ENCODE measurements around the gene C19orf12.

C19orf12 gene

GRCh38 chr19:29697523-29698261 is 17.4 kb downstream of the C19orf12 start:
- no peak for DNase-seq

GRCh38 chr19:29696565-29696846 is 18.6 kb downstream of the C19orf12 start:
- DNase-seq = no peak

- DNase-seq = no peak
These were observed 19.1 kb downstream of the C19orf12 start for GRCh38 chr19:29695765-29696564.

- peak in 53 of 56 donors; percentile 32 to 93 (median 76) for DNase-seq
These were observed 20.1 kb downstream of the C19orf12 start for GRCh38 chr19:29694669-29695627.

- DNase-seq = peak in 3 of 56 donors; percentile 24 to 40 (median 27)
These were observed 20.9 kb downstream of the C19orf12 start for GRCh38 chr19:29694161-29694560.

GRCh38 chr19:29690842-29691241 is 24.2 kb downstream of the C19orf12 start:
- no peak for DNase-seq

- no peak for DNase-seq
These were observed 26.9 kb downstream of the C19orf12 start for GRCh38 chr19:29687897-29688728.

GRCh38 chr19:29687244-29687896 is 27.7 kb downstream of the C19orf12 start:
- peak in 1 of 56 donors; percentile 22 for DNase-seq

GRCh38 chr19:29686285-29686805 is 28.7 kb downstream of the C19orf12 start:
- DNase-seq = no peak

- DNase-seq = no peak
These were observed 29.7 kb downstream of the C19orf12 start for GRCh38 chr19:29685326-29685725.

GRCh38 chr19:29683009-29683408 is 32.1 kb downstream of the C19orf12 start:
- DNase-seq = peak in 46 of 56 donors; percentile 25 to 89 (median 65)

- peak in 4 of 56 donors; percentile 23 to 67 (median 40) for DNase-seq
These were observed 32.7 kb downstream of the C19orf12 start for GRCh38 chr19:29682236-29682895.

GRCh38 chr19:29681422-29682235 is 33.4 kb downstream of the C19orf12 start:
- DNase-seq = peak in 2 of 56 donors; percentile 24 to 27

- no peak for DNase-seq
These were observed 34.1 kb downstream of the C19orf12 start for GRCh38 chr19:29680937-29681336.

- peak in 15 of 56 donors; percentile 19 to 65 (median 38) for DNase-seq
These were observed 34.6 kb downstream of the C19orf12 start for GRCh38 chr19:29680447-29680846.

- DNase-seq = no peak
These were observed 35.4 kb downstream of the C19orf12 start for GRCh38 chr19:29679598-29680210.

- DNase-seq = peak in 17 of 56 donors; percentile 21 to 69 (median 45)
These were observed 36.5 kb downstream of the C19orf12 start for GRCh38 chr19:29678484-29679106.
